Panc1 (cell line): Measurements from ENCODE around the gene CLK3. TPM values are rescaled to one million over a fixed set of nuclear protein-coding genes. Genes with fewer than 3 reads are reported as not detected.

Source experiments
- ATAC-seq: fragments of 200-7000 bp; cut with Tn5 transposase; 2 replicates; pipeline ENCODE4 v1.9.1; 2020; ENCODE audit warnings: mild to moderate bottlenecking, moderate library complexity
- BruUV-seq: library from RNA; stranded (reverse); fragments of 400-500 nt; replicated peaks from 2 replicates; lab custom pipeline; 2021; lab: Mats Ljungman, UMichigan
- CTCF ChIA-PET: fragments of 300-600 bp; sonication (Branson Sonifier 250); formaldehyde crosslinking; loops from one replicate; lab custom pipeline; 2022; ENCODE audit warnings: antibody characterized with exemption; lab: Charles Lee
- POLR2A ChIA-PET: fragments of 300-600 bp; sonication (Branson Sonifier 250); formaldehyde crosslinking; loops from one replicate; lab custom pipeline; 2022; ENCODE audit warnings: antibody characterized with exemption; lab: Charles Lee
- DNase-seq: peaks from one replicate; pipeline ENCODE4 v3.0.0-alpha.2; 2010; ENCODE audit warnings: low read depth, low spot score
- H3K27ac ChIP-seq: 2 replicates; pipeline ENCODE4 v1.5.1; 2011; ENCODE audit warnings: mild to moderate bottlenecking, low read length, inconsistent platforms
- H3K27me3 ChIP-seq: fragments of 200-500 bp; sonication (Bioruptor generic); 2 replicates; pipeline ENCODE4 v1.6.0; 2014; ENCODE audit warnings: low read length, inconsistent platforms; ENCODE audit not compliant: control insufficient read depth, insufficient read depth
- H3K36me3 ChIP-seq: fragments of 200-500 bp; sonication (Bioruptor generic); 2 replicates; pipeline ENCODE4 v1.5.1; 2014; ENCODE audit warnings: inconsistent platforms, mild to moderate bottlenecking, low read length, moderate library complexity; ENCODE audit not compliant: control insufficient read depth, insufficient read depth
- H3K4me1 ChIP-seq: 2 replicates; pipeline ENCODE4 v1.5.1; 2011; ENCODE audit warnings: inconsistent platforms, mild to moderate bottlenecking, low read length, moderate library complexity; ENCODE audit not compliant: control insufficient read depth, insufficient read depth
- H3K4me3 ChIP-seq, 2 experiments: 2 replicates each; pipeline ENCODE4 v1.5.1; 2011 to 2012; ENCODE audit warnings: low read depth in 2 of 2, low read length in 2 of 2, mild to moderate bottlenecking in 2 of 2, inconsistent platforms in 1 of 2, moderate library complexity in 1 of 2
- H3K9me3 ChIP-seq: fragments of 200-500 bp; sonication (Bioruptor generic); 2 replicates; pipeline ENCODE4 v1.5.1; 2014; ENCODE audit warnings: low read depth, mild to moderate bottlenecking, inconsistent platforms, low read length, moderate library complexity; ENCODE audit not compliant: control insufficient read depth, insufficient read depth
- POLR2AphosphoS5 ChIP-seq: IDR thresholded peaks from 2 replicates; pipeline ENCODE4 v1.6.1; 2012; ENCODE audit warnings: mild to moderate bottlenecking, low read depth, low read length, moderate library complexity
- SIN3A ChIP-seq: IDR thresholded peaks from 2 replicates; pipeline ENCODE4 v1.6.1; 2012; ENCODE audit warnings: low read depth, mild to moderate bottlenecking, low read length, moderate library complexity, borderline replicate concordance; ENCODE audit not compliant: insufficient read depth
- TCF7L2 ChIP-seq: IDR thresholded peaks from 2 replicates; pipeline ENCODE4 v1.6.1; 2011; ENCODE audit warnings: mild to moderate bottlenecking, low read depth, low read length, inconsistent platforms
- in situ Hi-C: cut with HindIII; loops from 2 replicates; pipeline ENCODE4 v1.10.0; 2016; ENCODE audit warnings: low sequenced_read_pairs, low pct_unique_long_range_greater_than_20kb
- intact Hi-C: fragments of 100-400 bp; cut with micrococcal nuclease; formaldehyde crosslinking; loops from one replicate; pipeline ENCODE4 v1.10.0; 2022; ENCODE audit not compliant: unreplicated experiment
- total RNA-seq: library from RNA; stranded (reverse); gene quantifications from one replicate; pipeline ENCODE4 v1.2.1, GENCODE V29; 2021; ENCODE audit not compliant: unreplicated experiment
- TF ChIP-seq, protein P1 (sequence below), 2 experiments: IDR thresholded peaks; 2 replicates each; pipeline ENCODE4 v1.6.1; 2011 to 2012; ENCODE audit warnings: low read depth in 2 of 2, control low read depth in 1 of 2, low read length in 1 of 2, mild to moderate bottlenecking in 1 of 2, moderate library complexity in 1 of 2; ENCODE audit not compliant: insufficient read depth in 1 of 2
- TF ChIP-seq, protein P2 (sequence below): fragments of 450-650 bp; IDR thresholded peaks from 2 replicates; pipeline ENCODE4 v1.5.1; 2017; ENCODE audit warnings: mild to moderate bottlenecking

Gene CLK3
- total RNA-seq, 1 experiment from 2014 or later: 69.8 TPM

DNA sequence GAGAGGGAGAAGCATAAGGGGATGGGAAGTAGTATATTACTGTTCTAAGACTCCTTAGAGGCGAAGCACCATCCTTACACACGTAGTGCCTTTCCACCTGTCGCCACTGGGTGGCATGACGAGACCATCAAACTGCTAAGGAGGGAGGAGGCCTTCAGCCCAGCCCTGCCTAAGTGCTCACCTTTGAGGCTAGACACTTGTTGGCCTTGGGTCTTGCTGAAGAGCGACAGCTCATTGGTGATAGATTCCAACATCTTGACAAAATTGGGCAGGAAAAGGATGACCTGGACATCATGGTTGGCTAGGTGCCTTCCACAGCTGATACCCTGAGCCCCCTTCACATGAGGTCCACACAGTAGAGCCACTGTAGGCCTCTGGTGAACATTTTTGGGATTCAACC lies 19.6 kb downstream of the CLK3 start:
- POLR2A ChIA-PET: no interaction called here
- Histone ChIP-seq H3K4me1 (no peaks in the 10 kb centered on the region), H3K9me3 (no peaks in the 10 kb centered on the region), H3K27me3 (no peaks in the 10 kb centered on the region), H3K4me3 (no peak overlapping the region), H3K36me3 (peaks cover 8% of the 10 kb centered on the region), H3K27ac (no peak overlapping the region)
- TF ChIP-seq, protein P1, sequence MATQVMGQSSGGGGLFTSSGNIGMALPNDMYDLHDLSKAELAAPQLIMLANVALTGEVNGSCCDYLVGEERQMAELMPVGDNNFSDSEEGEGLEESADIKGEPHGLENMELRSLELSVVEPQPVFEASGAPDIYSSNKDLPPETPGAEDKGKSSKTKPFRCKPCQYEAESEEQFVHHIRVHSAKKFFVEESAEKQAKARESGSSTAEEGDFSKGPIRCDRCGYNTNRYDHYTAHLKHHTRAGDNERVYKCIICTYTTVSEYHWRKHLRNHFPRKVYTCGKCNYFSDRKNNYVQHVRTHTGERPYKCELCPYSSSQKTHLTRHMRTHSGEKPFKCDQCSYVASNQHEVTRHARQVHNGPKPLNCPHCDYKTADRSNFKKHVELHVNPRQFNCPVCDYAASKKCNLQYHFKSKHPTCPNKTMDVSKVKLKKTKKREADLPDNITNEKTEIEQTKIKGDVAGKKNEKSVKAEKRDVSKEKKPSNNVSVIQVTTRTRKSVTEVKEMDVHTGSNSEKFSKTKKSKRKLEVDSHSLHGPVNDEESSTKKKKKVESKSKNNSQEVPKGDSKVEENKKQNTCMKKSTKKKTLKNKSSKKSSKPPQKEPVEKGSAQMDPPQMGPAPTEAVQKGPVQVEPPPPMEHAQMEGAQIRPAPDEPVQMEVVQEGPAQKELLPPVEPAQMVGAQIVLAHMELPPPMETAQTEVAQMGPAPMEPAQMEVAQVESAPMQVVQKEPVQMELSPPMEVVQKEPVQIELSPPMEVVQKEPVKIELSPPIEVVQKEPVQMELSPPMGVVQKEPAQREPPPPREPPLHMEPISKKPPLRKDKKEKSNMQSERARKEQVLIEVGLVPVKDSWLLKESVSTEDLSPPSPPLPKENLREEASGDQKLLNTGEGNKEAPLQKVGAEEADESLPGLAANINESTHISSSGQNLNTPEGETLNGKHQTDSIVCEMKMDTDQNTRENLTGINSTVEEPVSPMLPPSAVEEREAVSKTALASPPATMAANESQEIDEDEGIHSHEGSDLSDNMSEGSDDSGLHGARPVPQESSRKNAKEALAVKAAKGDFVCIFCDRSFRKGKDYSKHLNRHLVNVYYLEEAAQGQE (IDR thresholded peaks at IDR 0.05; ENCODE audit: insufficient read depth in 1 of 2, low read depth in 2 of 2, low read length in 1 of 2): no peak
- TF ChIP-seq, protein P2, sequence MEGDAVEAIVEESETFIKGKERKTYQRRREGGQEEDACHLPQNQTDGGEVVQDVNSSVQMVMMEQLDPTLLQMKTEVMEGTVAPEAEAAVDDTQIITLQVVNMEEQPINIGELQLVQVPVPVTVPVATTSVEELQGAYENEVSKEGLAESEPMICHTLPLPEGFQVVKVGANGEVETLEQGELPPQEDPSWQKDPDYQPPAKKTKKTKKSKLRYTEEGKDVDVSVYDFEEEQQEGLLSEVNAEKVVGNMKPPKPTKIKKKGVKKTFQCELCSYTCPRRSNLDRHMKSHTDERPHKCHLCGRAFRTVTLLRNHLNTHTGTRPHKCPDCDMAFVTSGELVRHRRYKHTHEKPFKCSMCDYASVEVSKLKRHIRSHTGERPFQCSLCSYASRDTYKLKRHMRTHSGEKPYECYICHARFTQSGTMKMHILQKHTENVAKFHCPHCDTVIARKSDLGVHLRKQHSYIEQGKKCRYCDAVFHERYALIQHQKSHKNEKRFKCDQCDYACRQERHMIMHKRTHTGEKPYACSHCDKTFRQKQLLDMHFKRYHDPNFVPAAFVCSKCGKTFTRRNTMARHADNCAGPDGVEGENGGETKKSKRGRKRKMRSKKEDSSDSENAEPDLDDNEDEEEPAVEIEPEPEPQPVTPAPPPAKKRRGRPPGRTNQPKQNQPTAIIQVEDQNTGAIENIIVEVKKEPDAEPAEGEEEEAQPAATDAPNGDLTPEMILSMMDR: peak; percentile 90
- no peak for TF ChIP-seq SIN3A
- no peak for TF ChIP-seq TCF7L2
- no peak for TF ChIP-seq POLR2AphosphoS5
- no TSS peak for BruUV-seq
- intact Hi-C loops (loop anchor here (1.0 kb wide), 1 partner anchor 133 kb away; no protein-coding TSS in a partner anchor), in situ Hi-C loops (loop anchor here (25.0 kb wide), 1 partner anchor 127 kb away; no protein-coding TSS in a partner anchor)
- peak; percentile 69 for DNase-seq
- CTCF ChIA-PET: interaction anchor here (0.8 to 8.4 kb wide), 4 partner anchors 14 to 182 kb away, joined by 3 to 106 read pairs (median 4); no protein-coding TSS in a partner anchor
- peak; percentile 84 for ATAC-seq

- in situ Hi-C loops (loop anchor here (25.0 kb wide), 1 partner anchor 125 kb away; no protein-coding TSS in a partner anchor), intact Hi-C loops (no loop called here)
- POLR2A ChIA-PET: interaction anchor here (0.5 to 0.6 kb wide), 2 partner anchors 17 to 78 kb away, joined by 3 read pairs; no protein-coding TSS in a partner anchor
- CTCF ChIA-PET: interaction anchor here (0.6 to 8.4 kb wide), 4 partner anchors 12 to 133 kb away, joined by 3 to 106 read pairs (median 8); no protein-coding TSS in a partner anchor
- TF ChIP-seq, protein P2: no peak
- TF ChIP-seq TCF7L2 (no peak), POLR2AphosphoS5 (no peak), SIN3A (no peak)
- TF ChIP-seq, protein P1 (IDR thresholded peaks at IDR 0.05; ENCODE audit: insufficient read depth in 1 of 2, low read depth in 2 of 2, low read length in 1 of 2): no peak
- ATAC-seq (no peak), DNase-seq (no peak)
- Histone ChIP-seq H3K4me3 (no peak overlapping the region), H3K4me1 (no peaks in the 10 kb centered on the region), H3K27ac (no peak overlapping the region), H3K9me3 (no peaks in the 10 kb centered on the region), H3K36me3 (peaks cover 8% of the 10 kb centered on the region), H3K27me3 (no peaks in the 10 kb centered on the region)
- BruUV-seq: no TSS peak
Measured at GRCh38 chr15:74636984-74637383, 21.3 kb downstream of the CLK3 start.
